Central memory CD4-positive, alpha-beta T cell (primary cell): ENCODE measurements around the gene ARFGAP1.
A peak's percentile ranks its signal among the peaks of the same experiment; 100 is the strongest.
"Not testable (repeated sequence)": the region's sequence is repeated elsewhere in the genome, so short reads cannot be mapped to it uniquely, and the experiment has no call there.

Experiments
- DNase-seq: peaks from one replicate; pipeline ENCODE4 v3.0.0; 2022

ARFGAP1 gene

GRCh38 chr20:63293456-63293855 lies 20.8 kb downstream of the ARFGAP1 start:
- no peak for DNase-seq

DNA sequence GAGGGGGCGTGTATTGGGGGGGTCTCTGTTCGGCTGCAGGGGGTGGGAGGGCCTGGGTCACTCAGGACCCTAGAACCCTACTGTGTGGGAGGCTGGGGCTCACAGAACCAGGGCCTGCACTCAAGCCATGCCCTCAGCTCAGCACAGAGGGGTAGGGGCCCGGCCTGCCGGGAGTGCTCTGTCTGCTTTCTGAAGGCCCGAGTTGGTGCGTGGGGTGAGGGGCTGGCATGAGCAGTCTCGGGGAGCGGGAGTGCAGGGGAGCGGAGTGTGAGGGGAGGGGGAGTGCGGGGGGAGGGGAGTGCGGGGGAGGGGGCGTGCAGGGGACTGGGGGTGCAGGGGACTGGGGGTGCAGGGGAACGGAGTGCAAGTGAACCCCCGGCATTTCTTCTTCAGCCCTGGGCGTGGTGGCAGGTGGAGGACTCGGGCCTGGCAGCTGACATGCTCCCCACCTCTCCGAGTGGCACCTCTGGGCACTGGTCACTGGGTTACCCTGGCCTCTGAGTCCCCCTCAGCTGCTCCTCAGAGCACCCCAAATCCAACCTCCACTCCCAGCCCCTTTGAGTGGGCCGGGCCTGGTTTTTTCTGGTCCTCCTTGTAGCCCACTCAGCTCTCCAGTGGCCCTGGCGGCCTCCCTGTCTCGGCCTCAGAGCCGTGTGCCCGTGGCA lies 21.4 kb downstream of the ARFGAP1 start:
- no peak for DNase-seq

DNA sequence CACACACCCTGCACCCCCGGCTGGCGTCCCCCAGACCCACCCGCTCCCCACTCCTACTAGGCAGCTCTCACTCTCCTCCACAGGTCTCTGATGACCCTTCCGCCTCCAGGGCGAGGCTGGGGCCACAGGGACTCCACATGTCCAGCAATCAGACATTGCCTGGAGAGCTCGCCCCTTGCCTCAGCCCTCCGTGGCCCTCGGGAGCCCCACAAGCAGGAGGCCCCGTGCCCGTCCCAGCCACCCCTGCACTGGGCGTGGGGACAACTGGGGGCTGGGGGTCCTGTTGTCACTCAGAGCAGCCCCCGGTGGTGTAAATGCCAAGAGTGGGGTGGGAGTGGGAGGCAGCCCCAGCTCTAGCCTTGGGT lies 21.9 kb downstream of the ARFGAP1 start:
- DNase-seq: no peak

DNA sequence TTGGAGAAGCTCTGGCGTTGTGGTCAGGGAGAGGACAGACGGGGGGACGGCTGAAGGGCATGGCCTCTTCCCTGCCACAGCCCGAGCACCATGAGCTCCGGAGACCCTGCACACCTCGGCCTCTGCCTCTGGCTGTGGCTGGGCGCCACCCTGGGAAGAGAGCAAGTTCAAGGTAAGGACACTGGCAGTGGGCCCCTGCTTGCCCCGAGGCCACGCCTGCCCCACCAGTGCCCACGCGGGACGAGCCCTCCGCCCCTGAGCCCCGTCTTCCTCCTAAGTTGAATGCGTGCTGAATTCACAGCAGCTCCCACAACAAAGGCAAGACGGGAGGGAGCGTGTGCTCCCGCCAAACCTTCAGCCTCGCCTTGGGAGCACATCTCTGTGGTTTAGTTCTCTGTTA lies 22.4 kb downstream of the ARFGAP1 start:
- no peak for DNase-seq

- peak; percentile 19 for DNase-seq
Measured at GRCh38 chr20:63295422-63295821, 22.8 kb downstream of the ARFGAP1 start.

- DNase-seq: no peak
Measured at GRCh38 chr20:63295846-63296245, 23.2 kb downstream of the ARFGAP1 start.

DNA sequence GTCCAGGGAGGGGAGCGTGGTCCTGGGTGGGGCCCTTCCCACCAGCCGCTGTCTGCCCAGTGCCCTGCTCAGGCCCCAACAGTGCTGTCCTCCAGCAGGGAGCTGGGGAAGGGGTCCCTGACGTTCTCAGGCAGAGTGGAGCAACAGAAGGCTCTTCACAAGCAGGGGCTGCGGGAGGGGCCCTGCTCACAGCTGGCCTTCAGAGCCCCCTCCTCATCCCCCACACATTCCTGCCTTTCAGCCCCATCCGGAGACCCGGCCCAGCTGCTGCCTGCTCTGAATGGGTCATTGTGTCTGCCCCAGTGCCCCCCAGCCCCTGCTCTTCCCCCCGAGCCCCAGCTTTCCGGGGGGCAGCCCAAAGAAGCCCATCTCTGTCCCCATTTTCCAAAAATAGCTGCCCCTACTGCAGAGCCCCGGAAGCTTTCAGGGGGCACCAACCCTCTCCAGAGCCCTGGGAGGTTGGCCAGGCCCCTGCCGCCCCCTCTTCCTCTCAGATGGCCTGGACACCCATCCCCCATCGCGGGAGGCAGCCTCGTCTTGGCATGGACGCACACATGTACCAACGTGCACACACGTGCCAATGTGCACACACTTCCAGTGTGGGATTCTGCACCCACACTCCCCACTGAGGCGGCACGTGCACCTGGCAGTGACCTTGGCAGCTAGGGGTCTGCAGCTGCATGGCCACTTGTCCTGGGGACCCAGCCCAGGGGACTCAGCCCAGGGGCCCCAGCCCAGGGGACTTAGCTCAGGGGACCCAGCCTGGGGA lies 24.1 kb downstream of the ARFGAP1 start:
- no peak for DNase-seq

DNA sequence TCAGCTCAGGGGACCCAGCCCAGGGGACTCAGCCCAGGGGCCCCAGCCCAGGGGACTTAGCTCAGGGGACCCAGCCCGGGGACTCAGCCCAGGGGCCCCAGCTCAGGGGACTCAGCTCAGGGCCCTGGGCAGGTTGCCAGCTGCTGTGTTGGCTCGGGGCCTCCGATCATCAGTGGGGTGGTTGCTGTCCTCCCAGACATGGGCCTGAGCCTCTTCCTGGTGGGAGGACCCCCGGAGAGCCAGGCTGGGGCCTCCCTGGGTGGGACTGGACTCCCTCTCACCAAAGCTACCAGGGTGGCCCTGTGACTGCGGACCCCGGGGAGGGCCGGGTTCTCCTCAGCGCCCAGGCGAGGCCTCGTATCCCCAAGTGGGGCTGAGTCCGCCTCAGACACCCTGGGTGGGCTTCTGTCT lies 24.8 kb downstream of the ARFGAP1 start:
- no peak for DNase-seq

GRCh38 chr20:63297796-63298572 lies 25.4 kb downstream of the ARFGAP1 start:
- no peak for DNase-seq

DNA sequence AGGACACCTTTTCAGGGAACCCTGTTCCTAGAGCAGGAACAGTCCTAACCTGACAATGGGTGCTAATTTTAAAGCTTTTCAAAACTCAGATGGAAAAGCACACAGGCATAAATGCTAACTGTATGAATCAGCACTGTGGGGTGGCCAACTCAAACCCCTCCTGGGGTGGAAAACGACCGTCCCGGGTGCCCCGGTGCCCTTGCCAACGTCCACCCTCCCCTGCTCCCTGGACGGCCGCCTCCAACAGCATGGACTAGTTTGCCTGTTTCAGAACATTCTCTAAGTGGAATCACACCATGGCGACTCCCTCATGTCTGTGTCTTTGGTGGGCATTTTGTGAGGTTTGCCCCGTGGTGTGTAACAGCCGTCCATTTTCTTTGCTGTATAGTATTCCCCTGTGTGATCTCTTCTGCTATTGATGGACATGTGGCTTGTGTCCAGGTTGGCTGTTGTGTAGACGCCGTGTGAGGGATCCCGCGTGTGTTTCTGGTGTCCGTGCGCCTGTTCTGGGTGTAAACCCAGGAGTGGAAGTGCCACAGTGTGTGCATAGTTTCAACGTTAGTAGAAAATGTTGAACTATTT lies 26.2 kb downstream of the ARFGAP1 start:
- no peak for DNase-seq

DNA sequence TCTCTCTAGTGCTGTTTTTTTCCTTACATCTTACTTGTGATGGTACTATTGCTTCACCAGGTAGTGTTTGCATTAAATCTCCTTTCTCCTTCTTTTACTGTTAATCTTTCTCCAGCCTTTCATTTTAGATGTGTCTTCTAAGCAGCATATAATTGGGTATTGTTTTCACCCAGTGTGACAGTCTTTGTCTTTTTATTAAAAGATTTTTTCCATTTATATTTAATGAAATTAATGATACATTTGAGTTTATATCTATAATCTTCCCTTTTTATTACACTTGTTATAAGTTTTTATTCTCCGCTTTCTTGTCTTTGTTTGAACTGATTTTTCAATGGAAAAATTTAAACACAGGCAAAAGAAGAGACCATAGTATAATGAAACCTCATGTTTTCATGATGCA lies 29.1 kb downstream of the ARFGAP1 start:
- DNase-seq: no peak

DNA sequence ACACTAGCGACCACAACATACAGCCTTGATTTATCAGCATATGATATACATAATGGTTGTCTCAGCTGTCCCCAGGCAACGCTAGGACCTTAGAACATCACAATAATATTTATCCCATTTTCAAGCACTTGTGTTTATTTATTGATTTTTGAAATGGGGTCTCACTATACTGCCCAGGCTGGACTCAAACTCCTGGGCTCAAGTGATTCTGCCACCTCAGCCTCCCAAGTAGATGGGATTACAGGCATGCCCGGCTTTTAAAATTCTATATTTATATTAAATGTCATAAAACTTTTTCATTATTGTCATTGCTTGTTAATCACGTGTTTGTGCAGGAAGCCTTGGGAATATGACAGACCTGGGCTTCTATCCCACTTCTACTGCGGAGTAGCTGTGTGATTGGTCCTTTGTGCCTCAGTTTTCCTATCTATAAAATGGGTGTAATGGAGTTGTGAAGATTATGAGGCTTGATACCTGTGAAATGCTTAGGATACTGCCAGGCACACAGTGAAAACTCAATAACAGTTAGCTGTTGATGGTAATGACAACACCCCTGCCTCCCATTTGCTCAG lies 30.6 kb downstream of the ARFGAP1 start:
- DNase-seq: no peak

GRCh38 chr20:63305393-63305792 lies 32.8 kb downstream of the ARFGAP1 start:
- no peak for DNase-seq

DNA sequence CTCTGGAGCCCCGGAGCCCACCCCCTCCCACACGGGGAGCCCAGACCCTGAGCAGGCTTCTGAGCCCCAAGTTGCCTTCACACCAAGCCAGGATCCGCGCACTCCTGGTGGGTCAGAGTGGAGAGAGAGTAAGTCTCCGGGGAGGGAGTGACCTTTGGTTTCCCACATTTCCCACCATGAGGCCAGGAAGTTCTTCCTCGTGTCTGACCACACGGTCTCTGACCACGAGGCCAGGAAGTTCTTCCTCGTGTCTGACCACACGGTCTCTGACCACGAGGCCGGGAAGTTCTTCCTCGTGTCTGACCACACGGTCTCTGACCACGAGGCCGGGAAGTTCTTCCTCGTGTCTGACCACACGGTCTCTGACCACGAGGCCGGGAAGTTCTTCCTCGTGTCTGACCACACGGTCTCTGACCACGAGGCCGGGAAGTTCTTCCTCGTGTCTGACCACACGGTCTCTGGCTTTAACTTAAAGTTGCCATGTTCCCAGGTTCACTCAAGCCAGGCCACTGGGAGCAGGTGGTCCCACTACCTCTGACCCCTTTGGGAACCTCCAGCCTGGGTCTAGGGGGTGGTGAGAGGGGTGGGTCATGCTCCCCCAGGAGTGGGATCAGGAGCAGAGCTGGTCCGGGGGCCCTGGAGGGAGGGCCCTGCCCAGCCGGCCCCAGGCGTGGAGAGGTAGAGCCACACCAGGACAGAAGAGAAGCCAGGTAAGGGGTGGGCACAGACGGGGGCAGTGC lies 33.5 kb downstream of the ARFGAP1 start:
- DNase-seq: not testable (repeated sequence)

GRCh38 chr20:63306673-63307537 lies 34.3 kb downstream of the ARFGAP1 start:
- DNase-seq: no peak

DNA sequence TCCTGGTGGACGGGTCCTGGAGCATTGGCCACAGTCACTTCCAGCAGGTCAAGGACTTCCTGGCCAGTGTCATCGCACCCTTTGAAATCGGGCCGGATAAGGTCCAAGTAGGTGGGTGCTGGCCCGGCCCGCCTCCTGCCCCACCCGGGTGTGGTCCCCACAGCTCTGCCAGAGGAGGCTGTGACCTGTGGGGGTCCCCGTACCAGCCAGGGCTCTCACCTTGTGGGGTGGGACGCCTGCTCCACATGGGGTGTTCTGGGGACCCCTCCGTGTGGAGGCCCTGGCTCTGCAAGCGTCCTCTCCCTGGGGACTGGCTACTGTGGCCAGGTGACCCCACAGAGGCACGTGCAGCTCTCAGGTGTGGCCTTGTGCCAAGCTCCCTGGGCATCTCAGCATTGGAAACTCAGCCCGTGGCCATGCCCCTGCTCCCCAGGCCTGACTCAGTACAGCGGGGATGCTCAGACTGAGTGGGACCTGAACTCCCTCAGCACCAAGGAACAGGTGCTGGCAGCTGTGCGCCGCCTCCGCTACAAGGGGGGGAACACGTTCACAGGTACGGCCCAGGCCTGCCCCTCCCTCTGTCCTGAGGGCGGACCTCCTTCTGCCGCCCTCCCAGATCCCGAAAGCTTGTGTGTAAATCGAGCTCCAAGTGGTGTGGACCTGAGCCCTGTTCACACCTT lies 35.1 kb downstream of the ARFGAP1 start:
- no peak for DNase-seq

DNA sequence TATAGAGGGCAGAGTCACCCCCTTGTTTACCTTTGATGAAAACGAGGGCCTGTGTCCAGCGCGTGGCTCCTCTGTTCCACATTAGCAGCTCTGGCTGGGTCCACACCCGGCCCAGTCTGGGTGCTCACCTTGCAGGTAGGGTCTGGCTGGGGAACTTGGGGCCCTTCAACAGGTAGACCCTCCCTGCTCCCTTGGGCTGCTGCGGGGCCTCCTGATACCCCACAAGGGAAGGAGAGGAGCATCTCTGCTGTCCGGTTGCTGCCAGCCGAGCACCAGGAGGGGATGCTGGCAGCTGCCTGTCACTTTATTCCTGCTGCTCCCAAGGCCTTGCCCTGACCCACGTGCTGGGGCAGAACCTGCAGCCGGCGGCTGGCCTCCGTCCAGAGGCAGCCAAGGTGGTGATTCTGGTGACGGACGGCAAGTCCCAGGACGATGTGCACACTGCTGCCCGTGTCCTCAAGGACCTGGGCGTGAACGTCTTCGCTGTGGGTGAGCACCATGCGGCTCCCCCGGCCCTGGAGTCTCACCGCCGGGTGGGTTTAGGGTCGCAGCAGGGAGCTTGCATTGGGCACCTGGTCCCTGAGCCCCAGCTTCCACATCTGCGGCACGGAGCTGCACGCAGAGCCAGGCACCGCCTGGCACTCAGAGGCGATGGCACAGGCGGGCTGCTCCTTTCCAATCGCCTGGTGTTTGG lies 35.8 kb downstream of the ARFGAP1 start:
- DNase-seq: no peak

DNA sequence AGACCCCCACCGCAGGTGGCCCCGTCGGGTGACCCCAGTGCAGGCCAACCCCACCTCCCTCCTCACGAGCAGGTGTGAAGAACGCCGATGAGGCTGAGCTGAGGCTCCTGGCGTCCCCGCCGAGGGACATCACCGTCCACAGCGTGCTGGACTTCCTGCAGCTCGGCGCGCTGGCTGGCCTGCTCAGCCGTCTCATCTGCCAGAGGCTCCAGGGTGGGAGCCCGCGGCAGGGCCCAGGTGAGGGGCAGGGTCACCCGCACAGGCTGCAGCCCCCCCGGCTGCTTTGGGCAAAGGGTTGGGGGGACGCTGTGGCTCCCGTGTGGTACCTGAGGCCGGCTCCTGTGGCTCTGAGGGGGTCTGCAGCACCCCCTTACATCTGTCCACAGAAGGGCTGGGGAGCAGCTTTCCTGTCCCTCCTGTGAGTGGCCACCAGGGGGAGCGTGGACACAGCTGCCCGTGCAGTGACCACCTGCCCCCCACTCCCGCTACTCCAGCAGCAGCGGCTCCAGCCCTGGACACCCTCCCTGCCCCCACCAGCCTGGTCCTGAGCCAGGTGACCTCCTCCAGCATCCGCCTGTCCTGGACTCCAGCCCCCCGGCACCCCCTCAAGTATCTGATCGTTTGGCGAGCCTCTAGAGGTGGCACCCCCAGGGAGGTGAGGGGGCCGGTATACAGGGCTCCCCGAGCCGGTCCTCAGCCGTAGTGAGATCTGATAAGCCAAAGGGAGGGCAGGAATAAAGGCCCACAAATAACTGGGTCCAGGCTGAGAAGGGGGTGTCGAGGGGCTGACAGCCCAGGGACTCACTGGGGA lies 36.9 kb downstream of the ARFGAP1 start:
- DNase-seq: peak; percentile 15
